Nephron (organoid): ENCODE data around the gene ATXN1.
A peak's percentile ranks its signal among the peaks of the same experiment; 100 is the strongest.

ENCODE experiments used
- H3K27ac Mint-ChIP-seq, 3 experiments: 2 replicates each; pipeline ENCODE4 v1.8.0; 2020; ENCODE audit warnings: mixed read lengths in 3 of 3, mild to moderate bottlenecking in 2 of 3, moderate library complexity in 1 of 3
- H3K27me3 Mint-ChIP-seq: 2 replicates; pipeline ENCODE4 v1.8.0; 2021; ENCODE audit warnings: low read depth, mild to moderate bottlenecking, moderate library complexity, mixed read lengths
- H3K36me3 Mint-ChIP-seq: 2 replicates; pipeline ENCODE4 v1.8.0; 2020; ENCODE audit warnings: low read depth, mixed read lengths
- H3K4me1 Mint-ChIP-seq: 2 replicates; pipeline ENCODE4 v1.8.0; 2020; ENCODE audit warnings: mixed read lengths
- H3K4me3 Mint-ChIP-seq, 3 experiments: 2 replicates each; pipeline ENCODE4 v1.8.0; 2020; ENCODE audit warnings: mild to moderate bottlenecking in 3 of 3, mixed read lengths in 3 of 3, moderate library complexity in 2 of 3
- H3K9me3 Mint-ChIP-seq: 2 replicates; pipeline ENCODE4 v1.8.0; 2020; ENCODE audit warnings: mixed read lengths
- CTCF ChIP-seq, 3 experiments: fragments of 200-600 bp; sonication (generic); IDR thresholded peaks; one replicate each; pipeline ENCODE4 v1.5.0; 2021; ENCODE audit warnings: antibody characterized with exemption in 3 of 3; ENCODE audit not compliant: unreplicated experiment in 3 of 3

The ATXN1 gene

GRCh38 chr6:16679050-16679449 lies 82.2 kb downstream of the ATXN1 start:
- Mint-ChIP-seq H3K9me3 (no peaks in the 10 kb centered on the region), H3K36me3 (peaks cover 14% of the 10 kb centered on the region), H3K4me1 (peaks cover 26% of the 10 kb centered on the region), H3K27me3 (no peaks in the 10 kb centered on the region), H3K4me3 (no peak overlapping the region), H3K27ac (no peak overlapping the region)
- no peak for TF ChIP-seq CTCF (IDR thresholded peaks at IDR 0.05; ENCODE audit: unreplicated experiment in 3 of 3)

GRCh38 chr6:16677458-16677857 lies 83.8 kb downstream of the ATXN1 start:
- Mint-ChIP-seq H3K27ac (no peak overlapping the region), H3K9me3 (no peaks in the 10 kb centered on the region), H3K36me3 (peaks cover 13% of the 10 kb centered on the region), H3K4me3 (no peak overlapping the region), H3K4me1 (peaks cover 23% of the 10 kb centered on the region), H3K27me3 (no peaks in the 10 kb centered on the region)
- no peak for TF ChIP-seq CTCF (IDR thresholded peaks at IDR 0.05; ENCODE audit: unreplicated experiment in 3 of 3)

- peaks cover 10% of the 10 kb centered on the region for H3K36me3 Mint-ChIP-seq
- H3K4me3 Mint-ChIP-seq, result no peak overlapping the region
- H3K9me3 Mint-ChIP-seq, result no peaks in the 10 kb centered on the region
Measured at GRCh38 chr6:16676978-16677377, 84.3 kb downstream of the ATXN1 start.

GRCh38 chr6:16676376-16676775 lies 84.9 kb downstream of the ATXN1 start:
- no peaks in the 10 kb centered on the region for H3K9me3 Mint-ChIP-seq
- peaks cover 7% of the 10 kb centered on the region for H3K36me3 Mint-ChIP-seq
- no peaks in the 10 kb centered on the region for H3K27me3 Mint-ChIP-seq
- H3K4me3 Mint-ChIP-seq, result no peak overlapping the region
- peak overlapping the region in 2 of 3 experiments; percentile 3 to 6 for H3K27ac Mint-ChIP-seq
- H3K4me1 Mint-ChIP-seq, result peaks cover 24% of the 10 kb centered on the region
- no peak for TF ChIP-seq CTCF (IDR thresholded peaks at IDR 0.05; ENCODE audit: unreplicated experiment in 3 of 3)

More at GRCh38 chr6:16676978-16677377, 84.3 kb downstream of the ATXN1 start:
- no peaks in the 10 kb centered on the region for H3K27me3 Mint-ChIP-seq
- peaks cover 28% of the 10 kb centered on the region for H3K4me1 Mint-ChIP-seq
- peak overlapping the region in 2 of 3 experiments; percentile 3 to 6 for H3K27ac Mint-ChIP-seq
- TF ChIP-seq CTCF (IDR thresholded peaks at IDR 0.05; ENCODE audit: unreplicated experiment in 3 of 3), result no peak

GRCh38 chr6:16674801-16675392 lies 86.4 kb downstream of the ATXN1 start:
- Mint-ChIP-seq H3K9me3 (no peaks in the 10 kb centered on the region), H3K4me3 (no peak overlapping the region), H3K36me3 (no peaks in the 10 kb centered on the region), H3K27ac (peak overlapping the region in 1 of 3 experiments; percentile 25), H3K27me3 (no peaks in the 10 kb centered on the region), H3K4me1 (peaks cover 34% of the 10 kb centered on the region)
- TF ChIP-seq CTCF (IDR thresholded peaks at IDR 0.05; ENCODE audit: unreplicated experiment in 3 of 3), result no peak
